SK-N-SH (cell line): Measurements from ENCODE around the gene CYTH4. TPM values are rescaled to one million over a fixed set of nuclear protein-coding genes. Genes with fewer than 3 reads are reported as not detected.

Experiments
- CTCF ChIA-PET: fragments of 300-600, 350-600 bp; formaldehyde crosslinking; extraction: SDS; loops from one replicate; lab custom pipeline; 2021; lab: Yijun Ruan, JAX
- POLR2A ChIA-PET: fragments of 350-600 bp; sonication (Branson Sonifier 250); formaldehyde crosslinking; extraction: SDS; loops from one replicate; lab custom pipeline; 2020; ENCODE audit warnings: antibody characterized with exemption, inconsistent platforms; lab: Yijun Ruan, JAX
- DNase-seq: peaks from one replicate; pipeline ENCODE4 v3.0.0; 2012
- H2AFZ ChIP-seq: fragments of 200-600 bp; sonication (generic); 2 replicates; pipeline ENCODE4 v1.8.1; 2016; ENCODE audit warnings: antibody characterized with exemption, mild to moderate bottlenecking, low read depth
- H3F3A ChIP-seq: fragments of 200-600 bp; sonication (generic); replicated peaks from 2 replicates; pipeline ENCODE3; 2016; ENCODE audit warnings: antibody characterized with exemption, mild to moderate bottlenecking; ENCODE audit not compliant: insufficient read depth
- H3K27ac ChIP-seq, 2 experiments: fragments of 200-500 bp in 1 of 2; fragments of 200-600 bp in 1 of 2; sonication (Bioruptor generic) in 1 of 2; sonication (generic), shearing (Covaris generic) in 1 of 2; 2 replicates each; pipeline versions ENCODE4 v1.5.1 to v1.6.1; 2014 to 2016; ENCODE audit warnings: low read depth in 2 of 2, inconsistent platforms in 1 of 2, low read length in 1 of 2, mild to moderate bottlenecking in 1 of 2, mixed read lengths in 1 of 2
- H3K27me3 ChIP-seq: fragments of 200-600 bp; sonication (generic), shearing (Covaris generic); 2 replicates; pipeline ENCODE4 v1.6.1; 2016; ENCODE audit warnings: mixed run types; ENCODE audit not compliant: insufficient read depth
- H3K36me3 ChIP-seq, 2 experiments: fragments of 200-500 bp in 1 of 2; fragments of 200-600 bp in 1 of 2; sonication (Bioruptor generic) in 1 of 2; sonication (generic) in 1 of 2; replicated peaks in 1 of 2; 2 replicates each; pipeline versions ENCODE3 to v1.5.1; 2014 to 2016; ENCODE audit warnings: low read length in 1 of 2, mild to moderate bottlenecking in 1 of 2; ENCODE audit not compliant: insufficient read depth in 2 of 2, control insufficient read depth in 1 of 2
- H3K4me1 ChIP-seq, 2 experiments: fragments of 200-500 bp in 1 of 2; fragments of 200-600 bp in 1 of 2; sonication (Bioruptor generic) in 1 of 2; sonication (generic), shearing (Covaris generic) in 1 of 2; 2 replicates each; pipeline versions ENCODE4 v1.5.1 to v1.6.1; 2014 to 2016; ENCODE audit warnings: low read depth in 1 of 2, low read length in 1 of 2, mixed run types in 1 of 2; ENCODE audit not compliant: insufficient read depth in 2 of 2, control insufficient read depth in 1 of 2
- H3K4me2 ChIP-seq: fragments of 200-600 bp; sonication (generic), shearing (Covaris generic); 2 replicates; pipeline ENCODE4 v1.6.1; 2017; ENCODE audit warnings: mixed run types
- H3K4me3 ChIP-seq, 2 experiments: fragments of 200-500 bp in 1 of 2; fragments of 200-600 bp in 1 of 2; sonication (Bioruptor generic) in 1 of 2; sonication (generic), shearing (Covaris generic) in 1 of 2; 2 replicates each; pipeline versions ENCODE4 v1.5.1 to v1.8.1; 2014 to 2016; ENCODE audit warnings: low read depth in 2 of 2, inconsistent platforms in 1 of 2, low read length in 1 of 2, mild to moderate bottlenecking in 1 of 2, mixed read lengths in 1 of 2, moderate library complexity in 1 of 2
- H3K79me2 ChIP-seq: fragments of 200-600 bp; sonication (generic); 2 replicates; pipeline ENCODE4 v1.8.1; 2017; ENCODE audit warnings: mild to moderate bottlenecking; ENCODE audit not compliant: insufficient read depth
- H3K9ac ChIP-seq: fragments of 200-600 bp; sonication (generic); 2 replicates; pipeline ENCODE4 v1.6.1; 2017; ENCODE audit warnings: mixed run types
- H3K9me2 ChIP-seq: fragments of 200-600 bp; sonication (generic); 2 replicates; pipeline ENCODE4 v1.6.1; 2017; ENCODE audit warnings: mixed run types
- H3K9me3 ChIP-seq: fragments of 200-600 bp; sonication (generic); 2 replicates; pipeline ENCODE4 v1.6.1; 2017; ENCODE audit warnings: mixed run types, mild to moderate bottlenecking, moderate library complexity
- H4K20me1 ChIP-seq: fragments of 200-600 bp; sonication (generic); 2 replicates; pipeline ENCODE4 v1.6.1; 2017; ENCODE audit warnings: mild to moderate bottlenecking, mixed run types; ENCODE audit not compliant: insufficient read depth
- EP300 ChIP-seq, 2 experiments: IDR thresholded peaks; 2 replicates each; pipeline versions ENCODE4 v1.4.0 to v1.6.1; 2012; ENCODE audit warnings: borderline replicate concordance in 1 of 2, low read depth in 1 of 2, low read length in 1 of 2
- EZH2phosphoT487 ChIP-seq: fragments of 200-600 bp; sonication (generic); IDR thresholded peaks from 2 replicates; pipeline ENCODE4 v1.6.1; 2017; ENCODE audit warnings: low read depth, mixed run types, mild to moderate bottlenecking, antibody characterized with exemption, moderate library complexity, borderline replicate concordance
- FOSL2 ChIP-seq: IDR thresholded peaks from 2 replicates; pipeline ENCODE4 v1.4.0; 2012; ENCODE audit warnings: low read depth, mild to moderate bottlenecking, moderate library complexity, borderline replicate concordance
- FOXJ3 ChIP-seq: sonication (generic); formaldehyde crosslinking; IDR thresholded peaks from 2 replicates; pipeline ENCODE4 v1.5.1; 2020; ENCODE audit warnings: mild to moderate bottlenecking, missing genetic modification reagents
- FOXM1 ChIP-seq: IDR thresholded peaks from 2 replicates; pipeline ENCODE4 v1.4.0; 2012; ENCODE audit warnings: low read depth, mild to moderate bottlenecking
- GATA2 ChIP-seq: sonication (generic); formaldehyde crosslinking; IDR thresholded peaks from 2 replicates; pipeline ENCODE4 v1.5.0; 2020; ENCODE audit warnings: mild to moderate bottlenecking, missing genetic modification reagents
- JUND ChIP-seq: IDR thresholded peaks from 2 replicates; pipeline ENCODE4 v1.4.0; 2012
- MEF2A ChIP-seq: IDR thresholded peaks from 2 replicates; pipeline ENCODE4 v1.4.0; 2012; ENCODE audit warnings: low read depth, borderline replicate concordance
- MXI1 ChIP-seq: IDR thresholded peaks from 2 replicates; pipeline ENCODE4 v1.6.1; 2012; ENCODE audit warnings: mild to moderate bottlenecking, low read depth, low read length, improper control_type of control experiment
- POLR2AphosphoS5 ChIP-seq: IDR thresholded peaks from 2 replicates; pipeline ENCODE4 v1.6.1; 2012; ENCODE audit warnings: low read depth, low read length
- RAD21 ChIP-seq: IDR thresholded peaks from 2 replicates; pipeline ENCODE4 v1.6.1; 2012; ENCODE audit warnings: mild to moderate bottlenecking, low read length
- RCOR1 ChIP-seq: fragments of 150-350 bp; IDR thresholded peaks from 2 replicates; pipeline ENCODE4 v1.6.1; 2017; ENCODE audit warnings: antibody characterized with exemption, low read length
- RFX5 ChIP-seq: IDR thresholded peaks from 2 replicates; pipeline ENCODE4 v1.6.1; 2012; ENCODE audit warnings: mild to moderate bottlenecking, improper control_type of control experiment, low read length
- RXRA ChIP-seq: IDR thresholded peaks from 2 replicates; pipeline ENCODE4 v1.4.0; 2012; ENCODE audit warnings: low read depth, mild to moderate bottlenecking, borderline replicate concordance
- SIN3A ChIP-seq: IDR thresholded peaks from 2 replicates; pipeline ENCODE4 v1.6.1; 2012; ENCODE audit warnings: low read depth, mild to moderate bottlenecking, low read length, moderate library complexity, borderline replicate concordance
- SMC3 ChIP-seq: IDR thresholded peaks from 2 replicates; pipeline ENCODE4 v1.6.1; 2012; ENCODE audit warnings: low read depth, low read length, improper control_type of control experiment
- TAF1 ChIP-seq: IDR thresholded peaks from 2 replicates; pipeline ENCODE4 v1.6.1; 2012; ENCODE audit warnings: low read depth, mild to moderate bottlenecking, low read length, moderate library complexity, borderline replicate concordance
- TCF12 ChIP-seq: IDR thresholded peaks from 2 replicates; pipeline ENCODE4 v1.4.0; 2012
- TEAD4 ChIP-seq: IDR thresholded peaks from 2 replicates; pipeline ENCODE4 v1.4.0; 2012; ENCODE audit warnings: mild to moderate bottlenecking, borderline replicate concordance; ENCODE audit not compliant: insufficient read depth
- WGBS: methylation state at CpG from one replicate; pipeline ENCODE4 v1.1.6; 2017; ENCODE audit warnings: low lambda C conversion rate; 5-methylcytosine and 5-hydroxymethylcytosine counted together
- polyA plus RNA-seq, 3 experiments: library from polyadenylated mRNA; depleted of rRNA; stranded (reverse); fragments of >200 nt; gene quantifications; 2 replicates each; pipeline ENCODE4 v1.2.3, GENCODE V29; 2012
- TF ChIP-seq, protein P1 (sequence below): IDR thresholded peaks from 2 replicates; pipeline ENCODE4 v1.4.0; 2012; ENCODE audit warnings: low read depth, borderline replicate concordance
- TF ChIP-seq, protein P2 (sequence below): IDR thresholded peaks from 2 replicates; pipeline ENCODE4 v1.4.0; 2012; ENCODE audit warnings: low read depth, borderline replicate concordance
- TF ChIP-seq, protein P3 (sequence below): IDR thresholded peaks from 2 replicates; pipeline ENCODE4 v1.4.0; 2012; ENCODE audit warnings: low read depth
- TF ChIP-seq, protein P4 (sequence below): IDR thresholded peaks from 2 replicates; pipeline ENCODE4 v1.6.1; 2012; ENCODE audit warnings: mild to moderate bottlenecking, low read depth, low read length, moderate library complexity
- TF ChIP-seq, protein P5 (sequence below): IDR thresholded peaks from 2 replicates; pipeline ENCODE4; 2012
- TF ChIP-seq, protein P6 (sequence below): fragments of 200-600 bp; sonication (generic); IDR thresholded peaks from 2 replicates; pipeline ENCODE4 v1.6.1; 2017; ENCODE audit warnings: antibody characterized with exemption, mild to moderate bottlenecking, moderate library complexity

The CYTH4 gene
- polyA plus RNA-seq, 1 of the 3 experiments (the other 2 are of a cell fraction) = 0.07 TPM

DNA sequence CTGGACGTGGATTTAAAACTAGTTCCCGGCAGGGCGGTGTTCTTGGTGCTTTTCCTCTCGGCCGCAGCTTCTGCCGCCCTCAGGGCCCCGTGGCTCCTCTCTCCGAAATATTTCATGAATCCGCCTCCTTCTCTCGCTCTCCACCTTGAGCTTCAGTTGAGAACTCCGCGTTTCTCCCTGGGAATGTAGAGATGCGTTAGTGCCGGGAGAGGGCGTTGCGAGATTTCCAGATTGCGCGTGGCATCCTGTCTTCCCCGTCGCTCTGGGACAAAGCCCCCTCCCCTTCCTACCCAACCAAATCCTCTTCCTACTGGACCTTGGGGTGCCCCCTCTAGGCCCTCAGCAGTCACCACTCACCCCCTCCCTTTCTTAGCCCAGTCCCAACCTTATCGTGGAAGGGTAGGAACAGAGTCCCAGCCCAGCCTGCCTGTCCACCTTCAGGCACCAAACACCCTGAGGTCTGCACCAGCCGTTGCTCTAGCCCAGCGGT lies 22.7 kb upstream of the CYTH4 start:
- H3K27me3 ChIP-seq = no peaks in the 10 kb centered on the region
- H3K79me2 ChIP-seq = no peaks in the 10 kb centered on the region
- H3K4me2 ChIP-seq = 0 out of 2 replicates have a peak overlapping the region, but pooled peaks have one; percentile 26
- 13% methylated on average over 22 of the region's 23 CpGs for WGBS
- H3F3A ChIP-seq = peaks cover 11% of the 10 kb centered on the region
- no peaks in the 10 kb centered on the region for H3K36me3 ChIP-seq
- no peak overlapping the region for H3K27ac ChIP-seq
- no peaks in the 10 kb centered on the region for H3K9me2 ChIP-seq
- H3K4me1 ChIP-seq = peaks cover 3 to 13% of the 10 kb centered on the region in 2 experiments
- H3K9ac ChIP-seq = no peak overlapping the region
- H4K20me1 ChIP-seq = no peaks in the 10 kb centered on the region
- DNase-seq = peak; percentile 58
- peak overlapping the region in 1 of 2 experiments; percentile 2; a peak in 1 of 4 replicates for H3K4me3 ChIP-seq
- no peak overlapping the region for H2AFZ ChIP-seq
- CTCF ChIA-PET = interaction anchor here (0.6 to 4.8 kb wide), 37 partner anchors 11 to 712 kb away, joined by 3 to 124 read pairs (median 5); partner anchors contain the start of genes CYTH4 and RAC2
- POLR2A ChIA-PET = no interaction called here
- no peaks in the 10 kb centered on the region for H3K9me3 ChIP-seq
- TF ChIP-seq FOXJ3 (CRISPR knock-in tag) (no peak), SIN3A (no peak), RAD21 (0 out of 2 replicates have a peak, but pooled peaks have one; percentile 21), TCF12 (no peak), SMC3 (peak; percentile 19; the same call in 1 of the 2 replicates), POLR2AphosphoS5 (no peak), TEAD4 (no peak), EP300 (IDR thresholded peaks at IDR 0.05; ENCODE audit: borderline replicate concordance in 1 of 2, low read depth in 1 of 2, low read length in 1 of 2) (no peak), GATA2 (0 out of 2 replicates have a peak, but pooled peaks have one; percentile 20), RXRA (no peak), FOSL2 (no peak), RCOR1 (no peak), FOXM1 (no peak), JUND (no peak), MXI1 (no peak), MEF2A (no peak), RFX5 (no peak), TAF1 (no peak), EZH2phosphoT487 (no peak)
- TF ChIP-seq, protein P1, sequence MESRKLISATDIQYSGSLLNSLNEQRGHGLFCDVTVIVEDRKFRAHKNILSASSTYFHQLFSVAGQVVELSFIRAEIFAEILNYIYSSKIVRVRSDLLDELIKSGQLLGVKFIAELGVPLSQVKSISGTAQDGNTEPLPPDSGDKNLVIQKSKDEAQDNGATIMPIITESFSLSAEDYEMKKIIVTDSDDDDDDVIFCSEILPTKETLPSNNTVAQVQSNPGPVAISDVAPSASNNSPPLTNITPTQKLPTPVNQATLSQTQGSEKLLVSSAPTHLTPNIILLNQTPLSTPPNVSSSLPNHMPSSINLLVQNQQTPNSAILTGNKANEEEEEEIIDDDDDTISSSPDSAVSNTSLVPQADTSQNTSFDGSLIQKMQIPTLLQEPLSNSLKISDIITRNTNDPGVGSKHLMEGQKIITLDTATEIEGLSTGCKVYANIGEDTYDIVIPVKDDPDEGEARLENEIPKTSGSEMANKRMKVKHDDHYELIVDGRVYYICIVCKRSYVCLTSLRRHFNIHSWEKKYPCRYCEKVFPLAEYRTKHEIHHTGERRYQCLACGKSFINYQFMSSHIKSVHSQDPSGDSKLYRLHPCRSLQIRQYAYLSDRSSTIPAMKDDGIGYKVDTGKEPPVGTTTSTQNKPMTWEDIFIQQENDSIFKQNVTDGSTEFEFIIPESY = no peak
- TF ChIP-seq, protein P2, sequence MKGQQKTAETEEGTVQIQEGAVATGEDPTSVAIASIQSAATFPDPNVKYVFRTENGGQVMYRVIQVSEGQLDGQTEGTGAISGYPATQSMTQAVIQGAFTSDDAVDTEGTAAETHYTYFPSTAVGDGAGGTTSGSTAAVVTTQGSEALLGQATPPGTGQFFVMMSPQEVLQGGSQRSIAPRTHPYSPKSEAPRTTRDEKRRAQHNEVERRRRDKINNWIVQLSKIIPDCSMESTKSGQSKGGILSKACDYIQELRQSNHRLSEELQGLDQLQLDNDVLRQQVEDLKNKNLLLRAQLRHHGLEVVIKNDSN = no peak
- TF ChIP-seq, protein P3, sequence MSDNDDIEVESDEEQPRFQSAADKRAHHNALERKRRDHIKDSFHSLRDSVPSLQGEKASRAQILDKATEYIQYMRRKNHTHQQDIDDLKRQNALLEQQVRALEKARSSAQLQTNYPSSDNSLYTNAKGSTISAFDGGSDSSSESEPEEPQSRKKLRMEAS = 0 out of 2 replicates have a peak, but pooled peaks have one; percentile 37
- TF ChIP-seq, protein P4, sequence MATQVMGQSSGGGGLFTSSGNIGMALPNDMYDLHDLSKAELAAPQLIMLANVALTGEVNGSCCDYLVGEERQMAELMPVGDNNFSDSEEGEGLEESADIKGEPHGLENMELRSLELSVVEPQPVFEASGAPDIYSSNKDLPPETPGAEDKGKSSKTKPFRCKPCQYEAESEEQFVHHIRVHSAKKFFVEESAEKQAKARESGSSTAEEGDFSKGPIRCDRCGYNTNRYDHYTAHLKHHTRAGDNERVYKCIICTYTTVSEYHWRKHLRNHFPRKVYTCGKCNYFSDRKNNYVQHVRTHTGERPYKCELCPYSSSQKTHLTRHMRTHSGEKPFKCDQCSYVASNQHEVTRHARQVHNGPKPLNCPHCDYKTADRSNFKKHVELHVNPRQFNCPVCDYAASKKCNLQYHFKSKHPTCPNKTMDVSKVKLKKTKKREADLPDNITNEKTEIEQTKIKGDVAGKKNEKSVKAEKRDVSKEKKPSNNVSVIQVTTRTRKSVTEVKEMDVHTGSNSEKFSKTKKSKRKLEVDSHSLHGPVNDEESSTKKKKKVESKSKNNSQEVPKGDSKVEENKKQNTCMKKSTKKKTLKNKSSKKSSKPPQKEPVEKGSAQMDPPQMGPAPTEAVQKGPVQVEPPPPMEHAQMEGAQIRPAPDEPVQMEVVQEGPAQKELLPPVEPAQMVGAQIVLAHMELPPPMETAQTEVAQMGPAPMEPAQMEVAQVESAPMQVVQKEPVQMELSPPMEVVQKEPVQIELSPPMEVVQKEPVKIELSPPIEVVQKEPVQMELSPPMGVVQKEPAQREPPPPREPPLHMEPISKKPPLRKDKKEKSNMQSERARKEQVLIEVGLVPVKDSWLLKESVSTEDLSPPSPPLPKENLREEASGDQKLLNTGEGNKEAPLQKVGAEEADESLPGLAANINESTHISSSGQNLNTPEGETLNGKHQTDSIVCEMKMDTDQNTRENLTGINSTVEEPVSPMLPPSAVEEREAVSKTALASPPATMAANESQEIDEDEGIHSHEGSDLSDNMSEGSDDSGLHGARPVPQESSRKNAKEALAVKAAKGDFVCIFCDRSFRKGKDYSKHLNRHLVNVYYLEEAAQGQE = no peak
- TF ChIP-seq, protein P5, sequence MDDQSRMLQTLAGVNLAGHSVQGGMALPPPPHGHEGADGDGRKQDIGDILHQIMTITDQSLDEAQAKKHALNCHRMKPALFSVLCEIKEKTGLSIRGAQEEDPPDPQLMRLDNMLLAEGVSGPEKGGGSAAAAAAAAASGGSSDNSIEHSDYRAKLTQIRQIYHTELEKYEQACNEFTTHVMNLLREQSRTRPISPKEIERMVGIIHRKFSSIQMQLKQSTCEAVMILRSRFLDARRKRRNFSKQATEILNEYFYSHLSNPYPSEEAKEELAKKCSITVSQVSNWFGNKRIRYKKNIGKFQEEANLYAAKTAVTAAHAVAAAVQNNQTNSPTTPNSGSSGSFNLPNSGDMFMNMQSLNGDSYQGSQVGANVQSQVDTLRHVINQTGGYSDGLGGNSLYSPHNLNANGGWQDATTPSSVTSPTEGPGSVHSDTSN = no peak
- TF ChIP-seq, protein P6, sequence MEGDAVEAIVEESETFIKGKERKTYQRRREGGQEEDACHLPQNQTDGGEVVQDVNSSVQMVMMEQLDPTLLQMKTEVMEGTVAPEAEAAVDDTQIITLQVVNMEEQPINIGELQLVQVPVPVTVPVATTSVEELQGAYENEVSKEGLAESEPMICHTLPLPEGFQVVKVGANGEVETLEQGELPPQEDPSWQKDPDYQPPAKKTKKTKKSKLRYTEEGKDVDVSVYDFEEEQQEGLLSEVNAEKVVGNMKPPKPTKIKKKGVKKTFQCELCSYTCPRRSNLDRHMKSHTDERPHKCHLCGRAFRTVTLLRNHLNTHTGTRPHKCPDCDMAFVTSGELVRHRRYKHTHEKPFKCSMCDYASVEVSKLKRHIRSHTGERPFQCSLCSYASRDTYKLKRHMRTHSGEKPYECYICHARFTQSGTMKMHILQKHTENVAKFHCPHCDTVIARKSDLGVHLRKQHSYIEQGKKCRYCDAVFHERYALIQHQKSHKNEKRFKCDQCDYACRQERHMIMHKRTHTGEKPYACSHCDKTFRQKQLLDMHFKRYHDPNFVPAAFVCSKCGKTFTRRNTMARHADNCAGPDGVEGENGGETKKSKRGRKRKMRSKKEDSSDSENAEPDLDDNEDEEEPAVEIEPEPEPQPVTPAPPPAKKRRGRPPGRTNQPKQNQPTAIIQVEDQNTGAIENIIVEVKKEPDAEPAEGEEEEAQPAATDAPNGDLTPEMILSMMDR = peak; percentile 67
